Measurements from ENCODE around the gene ZNF688.
"Not testable (repeated sequence)": the region's sequence is repeated elsewhere in the genome, so short reads cannot be mapped to it uniquely, and the experiment has no call there.

The ZNF688 gene

GRCh38 chr16:30603945-30604315 is 32.4 kb upstream of the ZNF688 start:
- Histone ChIP-seq H3K9me3 (replicated peaks; ENCODE audit: low read length) (no peaks in the 10 kb centered on the region), H3K4me3 (ENCODE audit: low read length) (no peak overlapping the region), H3K4me1 (ENCODE audit: control insufficient read depth, insufficient read depth, low read length) (peaks cover 11% of the 10 kb centered on the region), H3K27me3 (ENCODE audit: control insufficient read depth, insufficient read depth, low read length) (no peaks in the 10 kb centered on the region), H3K36me3 (ENCODE audit: insufficient read depth, low read length) (peaks cover 30% of the 10 kb centered on the region), H3K4me2 (ENCODE audit: low read length) (no peak overlapping the region), H3K9ac (ENCODE audit: low read depth, low read length) (no peak overlapping the region)

GRCh38 chr16:30602616-30603277 is 31.2 kb upstream of the ZNF688 start:
- H3K9me3 ChIP-seq (replicated peaks; ENCODE audit: low read length), result no peaks in the 10 kb centered on the region
- H3K36me3 ChIP-seq (ENCODE audit: insufficient read depth, low read length), result peaks cover 26% of the 10 kb centered on the region
- no peak overlapping the region for H3K4me3 ChIP-seq (ENCODE audit: low read length)
- H3K4me1 ChIP-seq (ENCODE audit: control insufficient read depth, insufficient read depth, low read length), result peaks cover 8% of the 10 kb centered on the region
- H3K4me2 ChIP-seq (ENCODE audit: low read length), result no peak overlapping the region
- H3K27me3 ChIP-seq (ENCODE audit: control insufficient read depth, insufficient read depth, low read length), result no peaks in the 10 kb centered on the region
- no peak overlapping the region for H3K9ac ChIP-seq (ENCODE audit: low read depth, low read length)

GRCh38 chr16:30601966-30602365 is 30.5 kb upstream of the ZNF688 start:
- Histone ChIP-seq H3K4me2 (ENCODE audit: low read length) (no peak overlapping the region), H3K9me3 (replicated peaks; ENCODE audit: low read length) (no peaks in the 10 kb centered on the region), H3K4me3 (ENCODE audit: low read length) (no peak overlapping the region), H3K9ac (ENCODE audit: low read depth, low read length) (no peak overlapping the region), H3K27me3 (ENCODE audit: control insufficient read depth, insufficient read depth, low read length) (no peaks in the 10 kb centered on the region), H3K36me3 (ENCODE audit: insufficient read depth, low read length) (peaks cover 26% of the 10 kb centered on the region), H3K4me1 (ENCODE audit: control insufficient read depth, insufficient read depth, low read length) (peaks cover 8% of the 10 kb centered on the region)

- Histone ChIP-seq H3K9ac (ENCODE audit: low read depth, low read length) (no peak overlapping the region), H3K9me3 (replicated peaks; ENCODE audit: low read length) (no peaks in the 10 kb centered on the region), H3K4me2 (ENCODE audit: low read length) (no peak overlapping the region), H3K36me3 (ENCODE audit: insufficient read depth, low read length) (peaks cover 22% of the 10 kb centered on the region), H3K4me3 (ENCODE audit: low read length) (no peak overlapping the region), H3K27me3 (ENCODE audit: control insufficient read depth, insufficient read depth, low read length) (no peaks in the 10 kb centered on the region), H3K4me1 (ENCODE audit: control insufficient read depth, insufficient read depth, low read length) (peaks cover 8% of the 10 kb centered on the region)
Measured at GRCh38 chr16:30600929-30601328, 29.4 kb upstream of the ZNF688 start.

GRCh38 chr16:30600215-30600614 is 28.7 kb upstream of the ZNF688 start:
- Histone ChIP-seq H3K36me3 (ENCODE audit: insufficient read depth, low read length) (peaks cover 20% of the 10 kb centered on the region), H3K9me3 (replicated peaks; ENCODE audit: low read length) (no peaks in the 10 kb centered on the region), H3K4me1 (ENCODE audit: control insufficient read depth, insufficient read depth, low read length) (peaks cover 8% of the 10 kb centered on the region), H3K4me3 (ENCODE audit: low read length) (no peak overlapping the region), H3K4me2 (ENCODE audit: low read length) (no peak overlapping the region), H3K27me3 (ENCODE audit: control insufficient read depth, insufficient read depth, low read length) (no peaks in the 10 kb centered on the region), H3K9ac (ENCODE audit: low read depth, low read length) (no peak overlapping the region)

- Histone ChIP-seq H3K4me1 (ENCODE audit: control insufficient read depth, insufficient read depth, low read length) (no peaks in the 10 kb centered on the region), H3K36me3 (ENCODE audit: insufficient read depth, low read length) (no peaks in the 10 kb centered on the region), H3K9ac (ENCODE audit: low read depth, low read length) (no peak overlapping the region), H3K4me3 (ENCODE audit: low read length) (no peak overlapping the region), H3K27me3 (ENCODE audit: control insufficient read depth, insufficient read depth, low read length) (no peaks in the 10 kb centered on the region), H3K4me2 (ENCODE audit: low read length) (no peak overlapping the region), H3K9me3 (replicated peaks; ENCODE audit: low read length) (no peaks in the 10 kb centered on the region)
Measured at GRCh38 chr16:30592871-30593270, 21.4 kb upstream of the ZNF688 start.

- H3K9ac ChIP-seq (ENCODE audit: low read depth, low read length); H3K9me3 ChIP-seq (replicated peaks; ENCODE audit: low read length); H3K4me2 ChIP-seq (ENCODE audit: low read length); H3K4me3 ChIP-seq (ENCODE audit: low read length); H3K36me3 ChIP-seq (ENCODE audit: insufficient read depth, low read length); H3K4me1 ChIP-seq (ENCODE audit: control insufficient read depth, insufficient read depth, low read length); H3K27me3 ChIP-seq (ENCODE audit: control insufficient read depth, insufficient read depth, low read length): not testable (repeated sequence)
Measured at GRCh38 chr16:30590869-30591268, 19.4 kb upstream of the ZNF688 start.

DNA sequence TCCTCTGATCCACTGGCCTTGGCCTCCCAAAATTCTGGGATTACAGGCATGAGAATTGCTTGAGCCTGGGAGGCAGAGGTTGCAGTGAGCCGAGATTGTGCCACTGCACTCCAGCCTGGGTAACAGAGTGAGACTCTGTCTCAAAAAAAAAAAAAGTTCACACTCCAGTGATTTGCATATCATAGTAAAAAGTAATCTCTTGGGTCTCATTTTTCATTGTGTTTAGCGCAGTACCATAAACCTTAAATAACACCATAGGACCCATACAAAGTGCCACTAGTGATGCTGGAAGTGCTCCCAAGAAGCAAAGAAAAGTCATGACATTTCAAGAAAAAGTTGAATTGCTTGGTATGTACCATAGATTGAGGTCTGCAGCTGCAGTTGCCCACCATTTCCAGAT is 18.1 kb upstream of the ZNF688 start:
- H3K4me2 ChIP-seq (ENCODE audit: low read length); H3K4me3 ChIP-seq (ENCODE audit: low read length); H3K36me3 ChIP-seq (ENCODE audit: insufficient read depth, low read length); H3K9me3 ChIP-seq (replicated peaks; ENCODE audit: low read length); H3K27me3 ChIP-seq (ENCODE audit: control insufficient read depth, insufficient read depth, low read length); H3K4me1 ChIP-seq (ENCODE audit: control insufficient read depth, insufficient read depth, low read length); H3K9ac ChIP-seq (ENCODE audit: low read depth, low read length): not testable (repeated sequence)

GRCh38 chr16:30588651-30589050 is 17.1 kb upstream of the ZNF688 start:
- H3K4me1 ChIP-seq (ENCODE audit: control insufficient read depth, insufficient read depth, low read length), result peaks cover 5% of the 10 kb centered on the region
- no peak overlapping the region for H3K9ac ChIP-seq (ENCODE audit: low read depth, low read length)
- H3K27me3 ChIP-seq (ENCODE audit: control insufficient read depth, insufficient read depth, low read length), result no peaks in the 10 kb centered on the region
- H3K4me3 ChIP-seq (ENCODE audit: low read length), result no peak overlapping the region
- H3K36me3 ChIP-seq (ENCODE audit: insufficient read depth, low read length), result no peaks in the 10 kb centered on the region
- H3K9me3 ChIP-seq (replicated peaks; ENCODE audit: low read length), result no peaks in the 10 kb centered on the region
- H3K4me2 ChIP-seq (ENCODE audit: low read length), result no peak overlapping the region

- Histone ChIP-seq H3K9ac (ENCODE audit: low read depth, low read length) (peak within 1 kb of the TSS; percentile 93), H3K4me1 (ENCODE audit: control insufficient read depth, insufficient read depth, low read length) (peaks cover 5% of the 10 kb centered on the region), H3K4me3 (ENCODE audit: low read length) (peak within 1 kb of the TSS; percentile 90), H3K4me2 (ENCODE audit: low read length) (peak within 1 kb of the TSS; percentile 95), H3K36me3 (ENCODE audit: insufficient read depth, low read length) (peaks cover 14% of the 10 kb centered on the region), H3K27me3 (ENCODE audit: control insufficient read depth, insufficient read depth, low read length) (no peaks in the 10 kb centered on the region), H3K9me3 (replicated peaks; ENCODE audit: low read length) (no peaks in the 10 kb centered on the region)
Measured at GRCh38 chr16:30585400-30586191, 14.1 kb upstream of the ZNF688 start, which contains the start of gene ZNF785. TSS of gene ZNF785 (minus strand) at chr16:30585697. CDS start at chr16:30585611, 86 bp downstream.

DNA sequence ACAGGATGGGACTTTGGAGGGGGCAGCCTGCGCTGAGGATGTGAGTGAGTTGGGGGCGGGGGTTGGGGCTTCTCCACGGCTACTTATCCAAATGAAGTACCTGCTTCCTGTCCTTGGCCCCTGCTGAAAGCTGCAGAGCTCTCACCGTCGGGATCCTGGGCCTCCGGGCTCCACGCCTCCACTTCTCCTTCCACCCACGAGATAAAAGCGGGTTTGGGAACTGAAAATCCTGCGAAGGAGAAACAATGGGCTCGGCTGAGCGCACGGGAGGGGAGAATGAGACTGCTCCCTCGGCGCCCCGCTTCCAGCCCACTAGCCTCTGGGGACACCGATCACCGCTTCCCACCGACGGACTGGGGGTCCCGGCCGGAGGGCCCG is 13.5 kb upstream of the ZNF688 start:
- Histone ChIP-seq H3K27me3 (ENCODE audit: control insufficient read depth, insufficient read depth, low read length) (no peaks in the 10 kb centered on the region), H3K9me3 (replicated peaks; ENCODE audit: low read length) (no peaks in the 10 kb centered on the region), H3K36me3 (ENCODE audit: insufficient read depth, low read length) (peaks cover 14% of the 10 kb centered on the region), H3K4me1 (ENCODE audit: control insufficient read depth, insufficient read depth, low read length) (peaks cover 5% of the 10 kb centered on the region), H3K4me2 (ENCODE audit: low read length) (peak overlapping the region; percentile 95), H3K4me3 (ENCODE audit: low read length) (peak overlapping the region; percentile 90), H3K9ac (ENCODE audit: low read depth, low read length) (peak overlapping the region; percentile 93)

All from skeletal muscle satellite cell (primary cell).